Left cardiac atrium (tissue), 4 donors: Measurements from ENCODE around the gene FBXL20. TPM values are rescaled to one million over a fixed set of nuclear protein-coding genes. Genes with fewer than 3 reads are reported as not detected.

Source experiments
- ATAC-seq, 2 donors: fragments of 200-7000 bp; cut with Tn5 transposase; one replicate each; pipeline ENCODE4 v1.9.1; 2020; ENCODE audit warnings: mild to moderate bottlenecking in 2 of 2, moderate library complexity in 2 of 2
- DNase-seq: peaks from one replicate; pipeline ENCODE4 v3.0.0-alpha.2; 2020
- intact Hi-C, 2 donors: fragments of 100-400 bp; cut with DNase I; formaldehyde crosslinking; loops; one replicate each; pipeline versions ENCODE4 v1.14.1 to v1.15.1; 2022 to 2023
- total RNA-seq, 2 donors: library from RNA; stranded (reverse); fragmentation: NEBNext Ultra II Directional; extraction: Animal tissue kit (Norgen Biotek cat#: 25700); gene quantifications; one replicate each; pipeline ENCODE4 v1.2.1, GENCODE V29; 2021
- donor health status: DM: no; HTN: yes; CAD: no.
- donor health status: DM: no; HTN: yes; CAD: no; lungs with severe emphysema.
- donor health status: DM: yes; HTN: yes; CAD: no.
- donor health status: Dilated cardiomyopathy.

Gene FBXL20
- total RNA-seq, 2 donors from 2014 or later: 6.1 to 11.4 TPM

DNA sequence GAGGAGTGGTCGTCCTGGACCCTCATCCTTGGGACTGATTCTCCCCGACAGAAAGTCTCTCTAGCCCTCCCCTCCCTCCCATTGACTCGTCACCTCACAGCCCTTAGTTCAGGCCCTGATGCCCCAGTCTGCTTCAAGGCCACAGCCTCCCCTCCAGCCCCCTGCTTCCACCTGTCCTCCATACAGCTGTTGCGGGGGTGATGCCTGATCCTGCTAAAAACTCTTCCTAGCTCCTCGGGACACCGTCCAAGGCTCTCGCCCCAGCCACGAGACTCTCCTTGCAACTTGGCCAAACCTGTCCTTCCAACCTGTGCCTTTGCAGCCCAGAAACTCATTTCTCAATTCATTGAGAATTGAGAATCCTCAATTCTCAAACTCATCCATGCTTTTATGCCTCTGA, 182.5 kb downstream of the FBXL20 start:
- DNase-seq (no peak), ATAC-seq (no peak)
- intact Hi-C loops: no loop called here

GRCh38 chr17:39217734-39218369, 183.6 kb downstream of the FBXL20 start:
- intact Hi-C loops: no loop called here
- no peak for DNase-seq
- no peak for ATAC-seq

DNA sequence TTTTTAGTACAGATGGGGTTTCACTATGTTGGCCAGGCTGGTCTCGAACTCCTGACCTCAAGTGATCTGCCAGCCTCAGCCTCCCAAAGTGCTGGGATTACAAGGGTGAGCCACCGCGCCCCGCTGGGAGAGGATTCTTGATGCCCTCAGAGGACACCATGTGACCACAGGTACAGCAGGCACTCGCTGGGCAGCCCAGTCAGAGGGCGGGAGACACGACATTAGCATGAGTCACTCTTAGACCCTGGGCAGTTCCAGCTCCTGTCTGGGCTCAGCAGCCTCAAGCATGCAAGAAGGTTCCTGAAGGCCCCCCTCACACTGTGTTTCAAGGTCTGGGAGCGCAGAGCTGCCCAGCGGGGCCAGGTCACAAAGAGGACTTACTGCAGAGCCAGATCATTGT, 187.6 kb downstream of the FBXL20 start:
- no peak for ATAC-seq
- intact Hi-C loops: no loop called here

GRCh38 chr17:39212841-39213480, 188.5 kb downstream of the FBXL20 start:
- no peak for ATAC-seq
- peak; percentile 50 for DNase-seq
- intact Hi-C loops: no loop called here

More for the DNA sequence above, 187.6 kb downstream of the FBXL20 start:
- no peak for DNase-seq

DNA sequence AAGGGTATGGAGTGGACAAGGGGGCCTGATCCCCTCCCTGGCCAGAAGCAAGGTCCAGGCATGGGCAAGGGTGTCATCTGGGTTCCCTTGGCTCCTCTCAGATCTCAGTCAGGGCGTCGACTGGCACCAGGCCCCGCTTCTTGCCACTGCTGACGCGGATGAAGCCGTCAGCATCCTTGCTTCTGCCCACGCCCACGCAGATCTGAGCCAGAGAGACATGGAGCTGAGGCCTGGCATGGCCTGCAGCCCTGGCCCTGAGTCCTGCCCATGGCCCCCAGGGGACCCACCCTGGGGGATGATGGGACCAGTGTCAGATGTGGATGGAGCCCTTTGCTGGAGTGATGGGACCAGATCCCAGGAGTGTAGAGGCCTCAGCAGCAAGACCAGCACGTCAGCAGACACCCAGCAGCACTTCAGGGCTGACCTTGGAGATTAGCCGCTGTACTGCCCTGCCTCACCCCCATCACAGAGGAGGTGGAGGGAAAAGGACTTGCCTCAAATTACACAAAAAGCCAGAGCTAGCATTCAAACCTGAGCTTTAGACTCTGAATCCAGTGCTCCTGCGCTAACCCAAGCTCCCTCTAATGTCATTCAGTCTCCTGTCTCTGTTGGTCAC, 189.1 kb downstream of the FBXL20 start:
- intact Hi-C loops: no loop called here
- DNase-seq: peak; percentile 57
- peak; percentile 15 to 49 for ATAC-seq

GRCh38 chr17:39210093-39210434, 191.4 kb downstream of the FBXL20 start:
- ATAC-seq (no peak), DNase-seq (no peak)
- intact Hi-C loops: no loop called here

DNA sequence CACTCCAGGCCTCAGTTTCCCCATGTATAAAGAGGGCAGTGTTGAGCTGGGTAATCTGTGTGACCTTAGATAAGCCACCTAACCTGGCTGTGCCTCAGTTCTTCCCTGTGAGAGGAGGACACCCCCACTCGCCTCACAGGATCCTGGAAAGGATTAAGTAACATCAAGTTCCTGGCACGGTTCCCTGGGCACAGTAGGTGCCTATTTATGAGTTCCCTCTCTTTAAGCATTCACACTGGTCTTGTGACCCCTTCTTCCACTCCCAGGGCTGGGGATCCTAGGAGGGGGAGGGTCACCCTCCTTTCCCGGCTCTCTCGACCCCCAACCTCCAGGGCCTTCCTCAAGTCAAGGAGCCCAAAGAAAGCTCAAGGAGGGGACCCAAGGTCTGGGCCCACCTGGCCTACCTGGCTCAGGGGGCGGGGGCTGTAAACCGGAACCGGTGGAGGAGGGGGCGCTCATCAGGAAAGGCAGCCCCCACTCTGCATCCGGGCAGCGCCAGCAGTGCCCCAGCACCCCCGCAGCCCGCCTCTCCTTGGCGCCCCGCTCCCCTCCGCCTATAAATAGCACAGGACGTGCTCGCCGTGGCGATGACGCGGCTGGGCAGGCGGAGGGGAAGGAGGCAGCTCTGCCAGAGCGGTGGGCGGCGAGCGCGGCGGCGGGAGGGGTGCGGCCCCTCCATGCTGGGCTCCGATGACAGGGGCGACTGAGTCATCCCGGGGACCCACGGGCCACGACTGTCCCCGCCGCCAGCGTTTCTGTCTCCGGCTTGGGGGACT, 191.9 kb downstream of the FBXL20 start:
- intact Hi-C loops: loop anchor here in 1 of 2 donors (5.0 kb wide), 1 partner anchor 33 kb away; no protein-coding TSS in a partner anchor
- ATAC-seq: peak; percentile 80 to 83
- peak; percentile 84 for DNase-seq

DNA sequence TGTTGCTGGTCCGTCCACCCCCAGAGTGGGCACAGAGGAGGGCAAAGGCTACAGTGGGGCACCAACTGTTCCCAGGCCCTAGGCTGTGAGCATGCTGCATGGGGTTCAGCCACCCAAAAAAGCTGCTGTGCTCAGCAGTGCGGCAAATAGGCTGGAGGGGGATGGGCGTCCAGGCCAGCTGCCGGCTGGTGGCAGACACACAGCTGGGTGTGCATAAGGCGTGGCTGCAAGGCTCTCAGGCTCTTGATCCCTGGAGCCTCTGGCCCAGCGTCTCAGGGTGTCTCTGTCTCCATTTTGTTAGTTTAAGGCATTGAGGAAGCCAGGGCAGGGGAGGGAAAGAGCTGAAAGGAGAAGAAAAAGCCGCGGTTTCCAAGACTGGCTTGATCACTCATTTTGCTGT, 192.5 kb downstream of the FBXL20 start:
- ATAC-seq (peak in 1 of 2 donors; percentile 4), DNase-seq (no peak)
- intact Hi-C loops: loop anchor here in 1 of 2 donors (5.0 kb wide), 1 partner anchor 33 kb away; no protein-coding TSS in a partner anchor

DNA sequence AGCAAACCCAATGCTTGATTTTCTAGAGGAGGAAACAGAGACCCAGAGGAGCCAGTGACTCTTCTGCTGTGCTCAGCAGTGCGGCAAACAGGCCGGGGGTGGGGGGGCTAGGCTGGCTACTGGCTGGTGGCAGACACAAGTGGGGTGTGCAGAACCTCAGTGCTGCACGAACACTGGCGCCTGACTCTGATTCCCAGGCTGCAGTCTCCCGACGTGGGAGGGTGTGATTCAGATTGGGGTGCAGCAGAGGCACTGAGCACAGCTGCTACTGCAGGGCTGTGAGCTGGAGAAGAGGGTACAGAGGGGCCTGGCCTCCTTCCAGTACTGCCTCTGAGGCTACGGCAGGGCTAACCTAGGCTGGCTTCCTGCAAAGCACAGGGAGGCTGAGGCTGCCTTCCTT, 193.3 kb downstream of the FBXL20 start:
- DNase-seq (no peak), ATAC-seq (no peak)
- intact Hi-C loops: loop anchor here in 1 of 2 donors (5.0 kb wide), 1 partner anchor 34 kb away; no protein-coding TSS in a partner anchor

DNA sequence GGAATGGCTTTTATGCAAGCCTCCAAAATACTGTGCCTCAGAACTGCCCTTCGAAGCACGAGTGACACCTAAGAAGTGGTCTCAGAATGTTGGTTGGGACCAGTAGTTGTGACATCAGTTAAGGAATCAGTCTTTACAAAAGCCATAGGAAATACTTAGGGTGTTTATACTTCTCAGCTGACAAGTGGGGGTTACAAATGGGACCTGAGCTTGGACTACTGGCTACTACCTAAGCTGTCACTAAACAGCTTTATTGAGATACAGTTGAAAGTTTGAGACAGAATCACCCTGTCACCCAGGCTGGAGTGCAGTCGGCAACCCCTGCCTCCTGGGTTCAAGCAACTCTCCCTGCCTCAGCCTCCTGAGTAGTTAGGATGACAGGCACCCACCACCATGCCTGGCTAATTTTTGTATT, 196.3 kb downstream of the FBXL20 start:
- intact Hi-C loops: loop anchor here in 1 of 2 donors (5.0 kb wide), 1 partner anchor 37 kb away; no protein-coding TSS in a partner anchor
- DNase-seq (no peak), ATAC-seq (no peak)

DNA sequence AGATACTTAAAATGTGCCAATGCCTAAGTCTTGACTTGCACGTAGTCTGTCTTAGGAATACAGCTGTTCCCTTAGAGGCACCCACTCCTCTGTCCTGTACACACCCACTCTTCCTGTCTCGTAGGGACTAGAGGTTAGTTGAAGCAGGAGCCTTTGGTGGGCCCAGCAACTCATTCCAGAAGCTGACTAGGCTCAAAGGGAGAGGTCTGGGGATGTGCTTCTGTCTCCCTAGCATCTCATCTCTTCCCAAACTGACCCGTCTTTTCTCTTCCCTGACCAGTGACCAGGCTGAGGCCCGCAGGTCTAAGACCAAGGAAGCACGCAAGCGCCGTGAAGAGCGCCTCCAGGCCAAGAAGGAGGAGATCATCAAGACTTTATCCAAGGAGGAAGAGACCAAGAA, 197.2 kb downstream of the FBXL20 start:
- intact Hi-C loops: no loop called here
- ATAC-seq (no peak), DNase-seq (no peak)

Other genes starting within 250 kb of the FBXL20 start
- gene PLXDC1, start 250.0 kb downstream of the FBXL20 start, total RNA-seq: 10 to 100 TPM in 1 of 2 donors, 1 to 10 TPM in 1; 7.6 to 18.0 TPM
- not detected for gene ARL5C, start 235.5 kb downstream of the FBXL20 start, total RNA-seq
- gene CACNB1, start 204.0 kb downstream of the FBXL20 start, total RNA-seq: 1 to 10 TPM; 5.4 to 5.8 TPM
- gene RPL19, start 201.3 kb downstream of the FBXL20 start, total RNA-seq: 1,000 to 10,000 TPM; 1,055 to 1,074 TPM
- 1 to 10 TPM; 1.4 to 5.9 TPM for gene STAC2, start 175.7 kb downstream of the FBXL20 start, total RNA-seq
- gene MED1, start 49.6 kb upstream of the FBXL20 start, total RNA-seq: 10 to 100 TPM; 21.1 to 27.2 TPM
- gene CDK12, start 59.9 kb upstream of the FBXL20 start, total RNA-seq: 10 to 100 TPM; 23.7 to 28.6 TPM
- not detected for gene NEUROD2, start 206.3 kb upstream of the FBXL20 start, total RNA-seq
- gene PPP1R1B, start 225.3 kb upstream of the FBXL20 start, total RNA-seq: 1 to 10 TPM; 4.0 to 5.3 TPM
- 10 to 100 TPM; 22.8 to 24.8 TPM for gene STARD3, start 235.5 kb upstream of the FBXL20 start, total RNA-seq